Hematopoietic multipotent progenitor cell treated with erythropoietin and hydrocortisone succinate and interleukin-3 and kit ligand, for 6 days (in vitro differentiated cells): ENCODE results near the gene KCTD5.
"Not testable (repeated sequence)": the region's sequence is repeated elsewhere in the genome, so short reads cannot be mapped to it uniquely, and the experiment has no call there.

ENCODE experiments used
- DNase-seq: peaks from one replicate; pipeline ENCODE4 v3.0.0-alpha.2; 2015

The KCTD5 gene

DNA sequence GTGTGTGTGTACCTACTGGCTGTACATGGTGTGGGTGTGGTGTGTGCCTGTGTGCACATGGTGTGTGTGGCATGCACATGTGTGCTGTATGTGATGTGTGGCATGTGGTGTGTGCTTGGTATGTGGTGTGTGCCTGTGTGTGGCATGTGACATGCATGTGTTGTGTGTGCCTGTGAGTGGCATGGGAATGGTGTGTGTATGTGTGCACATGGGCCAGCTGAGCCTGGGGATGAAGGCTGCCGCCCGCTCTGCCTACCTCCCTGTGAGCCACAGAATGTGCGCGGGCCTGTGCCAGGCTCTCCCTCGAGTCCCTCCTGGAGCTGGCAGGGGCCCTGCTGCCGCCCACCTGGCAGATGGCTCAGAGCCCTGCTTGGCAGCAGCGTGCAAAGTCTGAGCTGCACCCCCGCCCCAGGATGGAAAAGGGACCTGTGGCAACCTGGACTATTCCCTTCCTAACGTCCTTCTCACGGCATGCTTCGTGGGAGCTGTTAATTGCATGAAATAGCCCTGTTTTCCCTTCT lies 28.4 kb downstream of the KCTD5 start:
- DNase-seq, result no peak

DNA sequence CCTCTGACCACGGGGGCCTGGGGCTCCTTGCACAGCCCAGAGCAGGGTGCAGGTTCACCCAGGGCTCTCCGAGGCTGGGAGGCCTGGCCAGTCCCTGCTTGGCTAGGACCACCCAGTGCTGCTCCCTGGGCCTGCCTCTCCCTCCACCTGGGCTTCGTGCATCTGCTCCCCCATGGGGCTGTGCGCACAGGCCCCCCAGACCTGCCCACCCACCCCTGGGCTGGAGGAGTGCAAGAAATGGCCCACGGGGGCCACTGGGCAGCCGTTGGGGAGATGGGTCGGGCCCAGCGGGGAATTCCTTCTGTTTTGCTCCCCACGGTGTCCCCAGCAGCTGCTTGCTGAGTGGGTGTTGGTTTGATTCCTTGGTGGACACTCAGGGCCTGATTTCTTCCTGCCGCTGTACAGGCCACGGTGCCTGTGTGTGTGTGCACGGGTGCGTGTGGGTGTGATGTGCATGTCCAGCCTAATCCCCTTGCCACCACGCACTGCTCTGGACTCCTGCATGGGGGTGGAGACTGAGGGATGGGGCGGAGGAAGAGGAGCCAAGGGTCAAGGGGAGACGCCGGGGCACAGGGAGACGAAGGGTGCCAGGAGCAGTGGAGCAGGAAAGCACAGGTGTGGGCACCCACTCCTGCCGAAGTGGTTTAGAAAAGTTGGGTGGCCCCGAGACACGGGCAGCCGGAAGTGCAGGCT lies 29.2 kb downstream of the KCTD5 start:
- no peak for DNase-seq

DNA sequence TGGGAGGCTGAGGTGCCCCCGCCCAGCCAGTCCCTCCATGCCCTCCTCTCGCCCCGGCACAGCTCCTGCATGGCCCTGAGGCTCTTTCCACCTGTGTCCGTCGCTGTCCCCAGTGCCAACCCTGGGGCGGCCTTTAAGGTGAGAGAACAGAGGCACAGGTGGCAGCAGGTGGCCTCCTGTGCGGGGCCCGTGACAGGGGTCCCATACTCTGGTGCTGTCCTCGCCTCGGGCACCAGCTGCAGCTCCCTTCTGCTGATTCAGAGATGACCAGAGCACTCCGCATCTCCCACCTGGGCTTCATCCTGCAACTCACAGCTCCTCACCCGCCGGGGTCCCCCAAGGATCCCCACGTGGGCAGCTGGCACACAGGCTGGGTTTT lies 29.7 kb downstream of the KCTD5 start:
- DNase-seq, result no peak

DNA sequence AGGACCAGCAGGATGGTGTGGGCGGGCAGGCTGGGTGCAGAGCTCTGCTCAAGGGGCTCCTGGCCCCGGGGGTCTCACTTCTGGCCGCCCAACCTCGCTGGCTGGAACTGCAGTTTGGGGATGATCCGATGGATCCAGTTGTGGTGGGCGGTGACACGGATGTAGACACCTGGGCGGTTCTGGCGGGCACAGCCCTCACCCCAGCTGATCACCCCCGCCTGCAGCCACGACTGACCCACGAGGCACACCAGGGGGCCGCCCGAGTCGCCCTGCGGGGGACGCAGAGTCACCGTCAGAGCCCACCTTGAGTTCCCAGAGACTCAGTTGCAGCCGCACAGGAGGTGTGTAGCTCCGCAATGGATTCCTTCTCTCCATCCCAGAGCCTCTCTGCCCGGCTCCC lies 30.2 kb downstream of the KCTD5 start:
- no peak for DNase-seq

DNA sequence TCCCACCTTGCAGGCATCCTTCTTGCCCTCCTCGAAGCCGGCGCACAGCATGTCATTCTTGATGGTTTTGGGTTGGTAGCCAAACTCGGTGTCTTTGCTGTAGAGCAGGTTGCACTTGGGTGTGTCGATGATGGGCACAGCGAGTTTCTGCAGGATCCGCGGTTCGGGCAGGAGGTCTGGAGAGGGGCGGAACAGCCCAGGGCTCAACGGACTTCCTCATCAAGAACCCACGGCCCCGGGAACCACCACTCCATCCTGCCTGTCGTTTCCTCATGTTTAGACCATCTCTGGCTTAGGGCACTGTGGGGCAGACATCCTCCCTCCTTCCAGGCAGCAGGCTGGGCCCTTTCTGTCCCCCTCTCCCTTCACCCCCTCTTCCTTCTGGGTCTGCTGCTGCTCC lies 31.2 kb downstream of the KCTD5 start:
- DNase-seq, result no peak

DNA sequence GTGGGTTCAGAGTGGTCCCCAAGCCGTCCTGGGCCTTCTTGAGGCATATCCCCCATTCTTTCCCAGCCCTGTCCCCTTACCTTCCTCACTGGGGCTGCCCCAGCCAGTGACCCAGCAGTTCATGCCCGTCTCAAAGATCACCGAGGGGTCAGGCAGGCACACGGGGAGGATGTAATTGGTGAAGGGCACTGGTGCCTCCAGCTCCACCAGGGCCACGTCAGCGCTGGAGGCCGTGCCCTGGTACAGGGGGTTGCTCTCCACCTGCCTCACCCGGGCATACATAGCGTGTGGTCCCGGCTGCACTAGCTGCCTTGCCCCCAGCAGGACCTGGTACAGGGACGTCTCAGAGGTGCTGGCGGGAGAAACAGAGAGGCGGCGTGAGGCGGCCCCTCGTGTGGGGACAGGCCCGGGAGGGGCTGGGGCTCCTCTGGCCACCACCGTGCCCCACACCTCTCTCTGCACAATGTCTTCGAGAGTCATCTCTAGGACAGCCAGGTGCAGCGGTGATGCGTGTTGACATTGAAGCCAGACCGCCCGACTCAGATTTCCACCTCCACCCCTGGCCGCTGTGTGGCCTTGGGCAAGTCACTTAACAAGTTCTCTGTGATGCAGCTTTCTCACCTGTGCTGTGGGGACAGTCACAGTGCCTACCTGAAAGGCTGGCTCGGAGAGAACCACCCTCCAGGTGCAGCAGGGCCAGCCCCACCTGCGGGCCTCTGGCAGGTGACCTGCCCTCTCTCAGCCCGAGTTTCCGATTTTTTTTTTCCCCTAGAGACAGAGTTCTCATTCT lies 31.9 kb downstream of the KCTD5 start:
- no peak for DNase-seq

DNA sequence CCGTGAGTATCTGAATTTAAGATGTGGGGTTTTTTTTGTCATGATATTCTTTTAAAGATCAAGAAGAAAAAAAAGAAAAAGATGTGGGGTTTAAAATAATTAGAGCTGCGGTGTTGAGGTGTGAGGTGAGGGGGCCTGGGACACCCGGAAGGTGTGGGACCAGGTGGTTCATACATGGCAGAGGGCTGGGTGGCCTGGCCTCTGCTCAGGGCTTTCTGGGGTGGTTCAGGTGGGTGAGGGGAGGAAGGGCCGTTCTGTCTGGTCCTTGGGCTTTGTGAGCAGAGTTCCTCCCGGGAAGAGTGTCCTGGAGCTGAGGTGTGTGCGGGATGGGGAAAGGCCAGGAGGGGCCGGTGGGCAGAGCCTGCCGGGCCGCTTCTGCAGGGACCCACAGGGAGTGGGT lies 32.7 kb downstream of the KCTD5 start:
- DNase-seq, result no peak

DNA sequence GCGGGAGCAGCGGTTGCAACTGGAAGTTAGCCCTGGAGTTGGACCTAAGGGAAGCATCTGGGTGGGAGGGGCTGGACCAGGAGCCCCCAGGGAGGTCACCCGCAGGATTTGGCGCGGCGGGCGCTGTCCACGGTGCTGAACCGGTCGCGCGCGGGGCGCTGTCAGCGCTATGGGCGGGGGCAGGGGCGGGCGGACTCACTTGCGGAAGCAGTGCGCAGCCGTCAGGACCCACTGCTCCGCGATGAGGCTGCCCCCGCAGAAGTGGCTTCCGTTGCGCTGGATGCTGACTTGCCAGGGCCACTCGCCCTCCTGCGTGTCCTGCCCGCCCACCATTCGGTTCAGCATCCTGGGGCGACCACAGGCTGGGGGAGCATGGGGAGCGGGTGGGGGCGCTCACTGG lies 33.2 kb downstream of the KCTD5 start:
- DNase-seq, result peak; percentile 76

DNA sequence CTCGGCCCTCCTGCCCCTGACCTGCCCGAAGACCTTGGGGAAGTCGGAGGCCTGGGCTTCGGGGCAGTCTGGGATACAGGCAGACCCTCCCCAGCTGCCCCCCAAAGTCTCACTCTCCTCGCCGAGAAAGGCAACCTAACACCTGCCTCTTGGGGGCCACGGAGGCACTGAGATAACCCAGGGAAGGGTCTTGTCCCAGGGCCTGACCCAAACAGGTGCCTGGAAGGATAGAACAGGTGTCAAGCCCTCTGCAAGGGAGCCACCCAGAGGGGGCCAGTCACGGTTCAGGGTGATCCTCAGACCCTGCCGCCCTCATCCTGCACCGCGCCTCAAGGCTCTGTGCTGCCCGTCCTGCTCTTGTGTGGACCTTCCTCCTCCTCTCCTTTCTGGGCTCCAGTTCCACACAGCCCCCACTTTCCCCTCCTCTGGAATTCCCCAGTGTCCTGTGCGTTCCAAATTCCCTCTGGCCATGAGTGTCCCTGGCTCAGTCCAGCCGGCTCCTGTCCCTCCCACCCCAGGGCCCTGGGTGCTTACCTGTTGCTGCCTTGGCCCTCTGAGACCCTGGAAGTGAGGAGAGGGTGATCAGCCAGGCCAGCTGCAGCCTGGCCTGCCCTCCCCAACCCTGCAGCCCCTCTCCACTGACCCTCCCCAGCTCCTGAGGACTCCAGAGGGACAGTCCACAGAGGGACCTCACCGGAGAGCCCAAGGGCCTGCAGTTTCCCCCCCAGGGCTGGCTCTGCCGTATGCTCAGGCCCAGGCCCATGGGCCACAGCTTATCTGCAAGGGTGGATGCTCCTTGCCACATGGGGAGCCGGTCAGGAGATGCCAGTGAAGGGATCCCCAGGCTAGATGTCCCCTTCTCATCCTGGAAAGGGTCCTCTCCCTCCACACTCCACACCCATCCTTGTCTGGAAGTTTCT lies 33.9 kb downstream of the KCTD5 start:
- DNase-seq, result no peak

DNA sequence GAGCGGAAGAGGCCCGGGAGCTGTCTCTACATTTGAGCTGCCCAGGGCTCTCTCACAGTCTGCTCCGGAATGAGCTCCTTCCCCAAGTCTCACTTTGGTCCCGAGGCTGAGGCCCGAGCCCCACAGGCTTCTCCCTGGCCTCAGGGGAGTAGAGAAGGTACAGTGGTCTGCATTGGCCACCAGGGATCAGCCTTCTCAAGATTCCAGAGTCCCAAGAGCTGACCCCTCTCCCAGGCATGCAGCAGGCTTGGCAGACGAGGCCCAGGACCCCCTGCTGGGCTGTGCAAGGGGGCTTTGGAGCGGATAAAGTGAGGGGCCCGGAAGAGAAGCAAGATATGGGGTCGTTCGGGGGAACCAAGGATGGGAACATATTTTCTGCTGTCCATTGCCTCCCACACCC lies 34.6 kb downstream of the KCTD5 start:
- no peak for DNase-seq

DNA sequence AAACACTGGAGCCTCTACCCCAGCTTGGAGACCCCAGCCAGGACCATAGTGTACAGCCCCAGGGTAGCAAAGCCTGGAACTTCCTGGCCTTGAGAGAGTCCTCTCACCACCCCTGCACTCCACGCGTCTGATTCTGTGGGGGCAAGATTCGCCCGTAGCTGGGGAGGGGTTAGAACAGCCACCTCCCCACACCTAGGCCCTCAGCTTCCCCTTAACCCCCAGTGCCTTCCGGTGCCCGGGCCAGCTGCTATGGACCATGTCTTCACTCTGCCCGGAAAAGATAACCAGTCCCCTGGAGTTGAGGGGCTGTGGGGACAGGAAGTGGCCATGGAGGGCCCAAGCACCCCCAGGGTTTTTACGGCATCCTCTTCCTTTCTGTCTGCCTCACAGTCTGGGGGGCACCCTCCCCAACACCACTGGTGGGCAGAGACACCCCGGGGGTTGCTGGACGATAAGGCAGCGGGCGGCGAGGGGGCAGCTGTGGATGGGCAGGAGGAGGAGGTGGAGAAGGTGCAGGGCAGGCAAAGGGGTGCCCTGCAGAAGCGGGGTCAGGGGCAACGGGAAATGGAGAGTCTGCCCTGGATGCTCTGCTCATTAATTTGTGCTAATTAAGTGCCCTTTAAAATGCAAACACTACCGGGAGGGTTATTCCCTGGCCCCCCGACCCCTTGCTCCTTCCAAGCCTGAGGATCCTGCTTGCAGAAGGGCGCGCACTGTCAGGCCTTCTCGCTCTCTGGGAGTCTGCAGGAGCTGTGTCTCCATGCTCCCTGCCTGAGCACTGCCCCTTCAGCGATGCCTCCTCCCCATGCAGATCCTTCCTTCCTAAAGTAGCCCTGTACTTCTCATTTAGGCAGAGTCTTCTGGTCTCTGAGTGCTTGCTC lies 35.3 kb downstream of the KCTD5 start:
- no peak for DNase-seq

DNA sequence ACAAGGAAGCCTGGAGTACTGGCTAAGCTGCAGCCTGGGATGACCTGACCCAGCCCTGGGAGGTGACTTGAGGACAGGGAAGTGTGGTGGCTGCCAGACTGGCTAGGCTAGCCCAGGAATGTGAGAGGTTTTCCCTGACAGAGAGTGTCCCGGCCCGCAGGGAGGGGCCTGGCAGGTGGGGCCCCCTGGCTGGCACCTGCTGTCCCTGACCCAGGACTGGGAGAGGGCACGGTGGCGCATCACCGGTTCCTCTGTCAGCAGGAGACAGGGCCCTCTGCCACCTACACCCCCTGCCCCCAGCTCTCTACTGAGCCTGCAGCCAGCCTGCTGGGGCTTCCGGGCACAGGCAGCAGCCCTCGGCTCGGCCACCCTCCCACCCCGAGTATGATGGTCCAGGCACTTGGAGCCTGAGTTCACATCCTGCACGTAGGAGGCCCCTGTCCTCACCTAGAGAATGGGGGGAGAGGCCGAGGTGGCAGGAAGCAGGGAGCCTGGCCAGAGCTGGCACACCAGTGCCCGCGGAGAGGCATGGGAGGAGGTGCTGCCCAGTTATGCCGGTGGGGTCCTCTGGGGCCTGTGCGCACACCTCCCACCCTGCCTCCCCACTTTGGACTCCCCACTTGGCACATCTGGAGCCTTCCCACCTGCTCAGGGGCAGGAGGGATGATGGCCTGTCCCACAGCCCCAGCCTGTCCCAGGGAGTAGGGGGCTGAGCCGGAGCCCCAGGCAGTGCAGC lies 37.2 kb downstream of the KCTD5 start:
- no peak for DNase-seq

DNA sequence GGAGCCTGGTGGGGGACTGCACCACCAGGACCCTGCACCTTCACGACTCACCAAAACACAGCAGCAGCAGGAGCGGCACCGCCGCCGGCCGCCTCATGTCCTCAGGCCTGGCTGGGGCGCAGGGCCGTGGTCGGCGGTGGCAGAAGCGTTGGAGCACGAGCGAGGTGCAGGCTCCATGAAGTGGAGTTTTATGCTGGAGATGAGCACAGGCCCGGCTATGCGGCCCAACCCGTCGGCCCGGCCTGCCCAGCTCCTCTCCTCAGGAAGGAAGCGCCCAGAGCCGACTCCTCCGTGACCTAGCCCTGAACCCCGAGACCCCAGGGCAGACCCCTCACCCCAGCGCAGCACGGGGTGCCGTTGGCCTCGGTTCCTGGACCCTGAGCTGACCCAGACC lies 37.7 kb downstream of the KCTD5 start, which contains the start of gene PRSS27:
TSS of gene PRSS27 (minus strand) at position 161 of the 394 bp plus-strand sequence. CDS start at position 97, 64 bp downstream.
- no peak for DNase-seq

DNA sequence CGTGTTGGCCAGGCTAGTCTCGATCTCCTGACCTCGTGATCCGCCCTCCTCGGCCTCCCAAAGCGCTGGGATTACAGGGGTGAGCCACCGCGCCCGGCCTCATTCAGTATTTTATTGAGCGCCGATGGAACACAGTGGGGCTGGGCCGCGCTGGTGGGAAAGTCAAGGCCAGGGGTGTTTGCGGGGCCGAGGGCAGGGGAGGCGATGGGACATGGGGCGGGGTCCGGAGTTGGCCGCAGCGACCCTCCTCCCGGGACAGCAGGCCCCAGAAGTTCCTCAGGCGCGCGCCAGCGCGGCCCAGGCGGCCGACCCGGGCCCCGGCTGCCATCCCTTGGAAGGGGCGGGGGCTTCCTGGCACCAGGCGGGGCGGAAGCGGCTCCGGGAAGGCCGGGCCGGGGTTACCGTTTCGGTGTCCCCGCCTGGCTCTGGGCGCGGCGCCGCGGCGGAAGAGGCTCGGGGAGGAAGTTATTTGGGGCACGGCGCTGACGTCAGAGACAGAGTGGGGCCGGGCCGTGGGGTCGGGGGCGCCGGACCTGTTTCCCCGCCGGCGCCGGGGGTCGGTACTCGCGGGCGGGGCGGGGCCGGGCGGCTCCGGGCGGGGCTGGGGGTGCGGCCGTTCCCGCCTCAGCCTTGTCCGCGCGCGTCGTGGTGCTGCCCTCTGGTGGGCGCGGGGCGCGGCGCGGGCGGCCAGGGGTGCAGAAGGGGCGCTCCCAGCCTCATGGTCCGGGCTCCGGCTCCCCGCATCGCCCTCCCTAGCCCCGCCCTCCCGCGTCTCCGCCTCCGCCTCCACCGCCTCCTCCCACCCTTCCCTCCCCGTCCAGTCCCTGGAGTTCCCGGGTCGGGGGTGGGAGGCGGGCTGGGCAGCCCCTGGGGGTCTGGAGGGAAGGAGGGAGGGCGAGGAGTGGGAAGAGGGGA lies 38.7 kb downstream of the KCTD5 start:
- DNase-seq, result peak; percentile 93

DNA sequence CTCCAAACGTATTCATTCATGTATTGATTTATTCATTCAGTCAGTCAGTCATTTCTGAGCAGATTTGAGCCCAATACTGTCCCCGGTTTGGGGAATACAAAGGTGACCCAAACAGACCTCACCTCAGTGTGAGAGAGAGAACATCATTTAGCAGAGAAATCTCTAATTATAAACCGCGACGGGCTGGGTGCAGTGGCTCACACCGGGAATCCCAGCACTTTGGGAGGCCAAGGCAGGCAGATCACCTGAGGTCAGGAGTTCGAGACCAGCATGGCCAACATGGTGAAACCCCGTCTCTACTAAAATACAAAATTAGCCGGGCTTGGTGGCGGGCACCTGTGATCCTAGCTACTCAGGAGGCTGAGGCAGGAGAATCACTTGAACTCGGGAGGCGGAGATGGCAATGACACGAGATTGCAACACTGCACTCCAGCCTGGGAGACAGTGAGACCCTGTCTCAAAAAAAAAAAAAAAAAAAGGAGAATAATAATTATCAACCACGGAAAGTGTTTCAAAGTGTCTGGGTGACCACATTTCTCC lies 39.4 kb downstream of the KCTD5 start:
- not testable (repeated sequence) for DNase-seq

DNA sequence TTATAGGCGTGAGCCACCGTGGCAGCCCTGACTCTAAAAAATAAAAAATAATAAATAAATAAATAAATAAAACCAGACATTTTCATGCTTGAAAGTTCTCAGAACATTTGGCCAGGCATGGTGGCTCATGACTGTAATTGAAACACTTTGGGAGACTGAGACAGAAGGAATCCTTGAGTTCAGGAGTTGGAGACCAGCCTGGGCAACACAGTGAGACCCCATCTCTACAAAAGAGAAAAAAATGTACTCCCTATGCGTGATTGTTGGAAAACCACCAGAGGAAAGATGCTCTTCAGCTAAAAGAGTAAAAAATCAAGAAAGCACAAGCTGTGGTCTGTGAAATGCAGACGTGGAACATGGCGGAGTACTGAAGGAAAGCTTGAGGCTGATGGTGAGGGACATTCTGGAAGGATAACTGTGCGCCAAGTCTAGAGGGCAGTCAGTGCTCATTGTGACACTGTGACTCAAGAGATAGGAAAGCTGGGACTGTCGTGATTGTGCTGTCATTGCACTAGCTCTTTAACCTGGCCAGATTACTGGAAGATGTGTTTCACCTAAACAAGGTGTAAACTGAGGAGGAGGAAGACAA lies 41.9 kb downstream of the KCTD5 start:
- DNase-seq, result no peak

DNA sequence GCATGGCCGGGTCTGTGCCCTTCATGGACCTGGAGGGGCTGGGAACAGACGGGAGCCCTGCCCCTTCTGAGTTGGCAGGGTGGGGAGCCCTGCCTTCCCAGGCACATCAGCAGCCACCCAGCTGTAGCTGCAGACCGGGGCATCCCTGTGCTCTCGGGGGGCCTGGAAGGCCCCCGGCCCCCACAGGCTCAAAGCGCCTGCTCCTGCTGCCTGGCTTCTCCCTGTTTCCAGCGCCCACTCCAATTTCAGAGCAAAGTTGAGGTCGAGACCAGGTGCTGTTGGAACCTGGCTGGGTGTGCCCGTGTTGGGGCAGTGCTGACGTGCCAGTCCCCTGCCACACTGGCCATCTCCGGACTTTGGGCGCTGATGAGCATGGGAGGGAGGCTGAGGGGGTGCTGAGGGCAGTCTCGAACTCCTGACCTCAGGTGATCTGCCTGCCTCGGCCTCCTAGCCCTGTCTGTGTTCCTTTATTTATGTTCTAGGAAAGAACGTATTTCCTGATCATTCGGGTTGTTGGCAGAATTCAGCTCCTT lies 42.6 kb downstream of the KCTD5 start:
- no peak for DNase-seq

DNA sequence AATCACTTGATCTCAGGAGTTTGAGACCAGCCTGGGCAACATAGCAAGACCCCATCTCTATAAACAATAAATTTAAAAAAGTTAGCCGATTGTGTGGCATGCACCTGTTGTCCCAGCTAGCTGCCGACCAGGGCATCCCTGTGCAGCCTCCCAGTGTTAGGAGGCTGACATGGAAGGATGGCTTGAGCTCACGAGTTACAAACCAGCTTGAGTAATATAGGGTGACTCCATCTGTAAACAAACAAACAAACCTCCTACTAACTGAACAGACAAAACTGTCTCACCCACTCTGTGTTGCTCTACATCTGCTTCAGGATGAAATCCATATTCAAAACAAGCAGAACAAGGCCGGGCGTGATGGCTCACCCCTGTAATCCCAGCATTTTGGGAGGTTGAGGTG lies 44.6 kb downstream of the KCTD5 start:
- DNase-seq, result no peak

DNA sequence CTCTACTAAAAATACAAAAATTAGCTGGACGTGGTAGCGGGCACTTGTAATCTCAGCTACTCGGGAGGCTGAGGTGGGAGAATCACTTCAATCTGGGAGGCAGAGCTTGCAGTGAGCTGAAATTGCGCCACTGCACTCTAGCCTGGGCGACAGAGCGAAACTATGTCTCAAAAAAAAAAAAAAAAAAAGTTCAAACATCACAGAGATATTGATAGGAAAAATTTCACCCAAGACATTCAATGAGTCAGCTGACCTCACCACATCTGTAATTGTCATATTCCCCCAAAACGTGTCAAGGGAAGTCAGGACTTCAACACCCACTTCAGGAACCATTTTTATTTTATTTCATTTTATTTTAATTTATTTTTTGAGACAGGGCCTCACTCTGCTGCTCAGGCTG lies 45.7 kb downstream of the KCTD5 start:
- no peak for DNase-seq
